BE2C (cell line): ENCODE results near the gene ACVR1B.

Experiments
- DNase-seq: peaks from one replicate; pipeline ENCODE4 v3.0.0-alpha.2; 2020
- H3K27me3 ChIP-seq: fragments of 250-450 bp; sonication (Bioruptor Pico); 2 replicates; pipeline ENCODE4 v1.5.1; 2020; ENCODE audit warnings: mild to moderate bottlenecking
- H3K36me3 ChIP-seq: fragments of 250-450 bp; sonication (Bioruptor Pico); 2 replicates; pipeline ENCODE4 v1.5.1; 2020; ENCODE audit warnings: mild to moderate bottlenecking
- H3K4me1 ChIP-seq: fragments of 250-450 bp; sonication (Bioruptor Pico); 2 replicates; pipeline ENCODE4 v1.5.1; 2020
- H3K4me3 ChIP-seq: 2 replicates; pipeline ENCODE4 v1.5.1; 2011; ENCODE audit warnings: low read depth, low read length
- H3K9me3 ChIP-seq: fragments of 250-450 bp; sonication (Bioruptor Pico); 2 replicates; pipeline ENCODE4 v1.5.1; 2020
- TF ChIP-seq, protein P1 (sequence below): IDR thresholded peaks from 2 replicates; pipeline ENCODE4 v1.5.1; 2012; ENCODE audit warnings: mild to moderate bottlenecking, low read depth, low read length

The ACVR1B gene

DNA sequence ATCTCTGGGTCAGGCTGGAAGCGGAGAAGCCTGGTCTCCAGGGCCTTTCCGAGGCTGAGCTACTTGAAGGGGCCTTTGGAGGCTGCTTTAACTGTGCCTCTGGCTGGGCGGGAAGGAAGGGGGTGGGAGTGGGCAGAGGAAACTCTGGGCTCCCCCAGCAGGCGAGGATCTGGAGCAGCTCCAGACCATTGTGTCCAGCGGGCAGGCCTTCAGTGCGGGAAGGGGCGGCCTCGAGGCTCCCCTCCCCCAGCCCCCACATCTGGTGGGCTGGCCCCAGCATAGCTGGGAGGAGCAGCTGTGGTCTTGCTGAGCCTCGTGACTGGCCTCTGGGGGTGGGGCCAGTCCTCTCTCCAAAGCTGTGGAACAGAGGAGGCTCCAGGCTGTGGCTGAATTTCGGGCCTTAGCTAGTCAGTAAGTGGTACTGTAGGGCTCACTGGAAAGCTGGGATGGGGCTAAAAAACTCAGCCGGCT lies 58.7 kb downstream of the ACVR1B start:
- Histone ChIP-seq H3K4me3 (peak overlapping the region; percentile 28), H3K9me3 (no peaks in the 10 kb centered on the region), H3K27me3 (no peaks in the 10 kb centered on the region), H3K4me1 (peaks cover 28% of the 10 kb centered on the region), H3K36me3 (no peaks in the 10 kb centered on the region; the same call in none of the 2 replicates)
- peak; percentile 94 for DNase-seq
- TF ChIP-seq, protein P1, sequence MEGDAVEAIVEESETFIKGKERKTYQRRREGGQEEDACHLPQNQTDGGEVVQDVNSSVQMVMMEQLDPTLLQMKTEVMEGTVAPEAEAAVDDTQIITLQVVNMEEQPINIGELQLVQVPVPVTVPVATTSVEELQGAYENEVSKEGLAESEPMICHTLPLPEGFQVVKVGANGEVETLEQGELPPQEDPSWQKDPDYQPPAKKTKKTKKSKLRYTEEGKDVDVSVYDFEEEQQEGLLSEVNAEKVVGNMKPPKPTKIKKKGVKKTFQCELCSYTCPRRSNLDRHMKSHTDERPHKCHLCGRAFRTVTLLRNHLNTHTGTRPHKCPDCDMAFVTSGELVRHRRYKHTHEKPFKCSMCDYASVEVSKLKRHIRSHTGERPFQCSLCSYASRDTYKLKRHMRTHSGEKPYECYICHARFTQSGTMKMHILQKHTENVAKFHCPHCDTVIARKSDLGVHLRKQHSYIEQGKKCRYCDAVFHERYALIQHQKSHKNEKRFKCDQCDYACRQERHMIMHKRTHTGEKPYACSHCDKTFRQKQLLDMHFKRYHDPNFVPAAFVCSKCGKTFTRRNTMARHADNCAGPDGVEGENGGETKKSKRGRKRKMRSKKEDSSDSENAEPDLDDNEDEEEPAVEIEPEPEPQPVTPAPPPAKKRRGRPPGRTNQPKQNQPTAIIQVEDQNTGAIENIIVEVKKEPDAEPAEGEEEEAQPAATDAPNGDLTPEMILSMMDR: no peak

DNA sequence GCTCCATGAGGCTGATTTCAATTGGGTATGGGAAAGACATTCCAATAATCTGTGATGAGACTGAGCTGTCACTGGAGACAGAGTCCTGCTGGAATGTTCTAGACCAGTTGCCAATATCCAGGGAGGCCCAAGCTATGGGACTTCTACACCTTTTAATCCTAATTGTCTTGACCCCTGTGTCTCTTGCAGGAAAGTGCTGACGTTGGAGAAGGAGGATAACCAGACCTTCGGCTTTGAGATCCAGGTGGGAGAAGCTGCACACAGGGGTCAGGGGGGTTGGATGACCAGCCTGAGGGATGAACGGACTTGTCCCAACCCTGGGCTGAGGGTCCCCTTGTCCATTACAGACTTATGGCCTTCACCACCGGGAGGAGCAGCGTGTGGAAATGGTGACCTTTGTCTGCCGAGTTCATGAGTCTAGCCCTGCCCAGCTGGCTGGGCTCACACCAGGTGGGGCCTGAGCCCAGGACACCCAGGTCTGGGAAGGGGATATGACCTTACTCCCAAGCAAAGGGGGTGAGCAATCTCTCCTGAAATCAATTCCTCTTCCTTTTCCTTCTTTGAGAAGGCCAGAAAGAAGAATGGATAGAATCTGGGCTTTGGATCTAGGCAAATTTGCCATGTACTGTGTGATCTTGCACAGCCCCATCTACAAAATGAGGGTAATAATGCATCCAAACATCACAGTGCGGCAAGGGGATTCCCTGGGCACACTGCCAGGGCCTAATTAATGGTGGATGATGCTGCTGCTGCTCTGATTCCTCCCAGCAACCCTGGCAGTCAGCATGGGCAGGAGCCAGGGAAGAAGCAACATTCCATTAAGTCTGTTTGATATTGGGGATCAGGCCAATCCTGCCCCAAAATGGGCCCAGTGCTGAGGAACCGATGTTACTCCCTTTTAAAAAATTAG lies 59.4 kb downstream of the ACVR1B start:
- no peaks in the 10 kb centered on the region for H3K27me3 ChIP-seq
- peak overlapping the region; percentile 28 for H3K4me3 ChIP-seq
- peaks cover 25% of the 10 kb centered on the region for H3K4me1 ChIP-seq
- H3K36me3 ChIP-seq: no peaks in the 10 kb centered on the region; the same call in none of the 2 replicates
- no peaks in the 10 kb centered on the region for H3K9me3 ChIP-seq
- DNase-seq: peak; percentile 79
- TF ChIP-seq, protein P1: no peak

DNA sequence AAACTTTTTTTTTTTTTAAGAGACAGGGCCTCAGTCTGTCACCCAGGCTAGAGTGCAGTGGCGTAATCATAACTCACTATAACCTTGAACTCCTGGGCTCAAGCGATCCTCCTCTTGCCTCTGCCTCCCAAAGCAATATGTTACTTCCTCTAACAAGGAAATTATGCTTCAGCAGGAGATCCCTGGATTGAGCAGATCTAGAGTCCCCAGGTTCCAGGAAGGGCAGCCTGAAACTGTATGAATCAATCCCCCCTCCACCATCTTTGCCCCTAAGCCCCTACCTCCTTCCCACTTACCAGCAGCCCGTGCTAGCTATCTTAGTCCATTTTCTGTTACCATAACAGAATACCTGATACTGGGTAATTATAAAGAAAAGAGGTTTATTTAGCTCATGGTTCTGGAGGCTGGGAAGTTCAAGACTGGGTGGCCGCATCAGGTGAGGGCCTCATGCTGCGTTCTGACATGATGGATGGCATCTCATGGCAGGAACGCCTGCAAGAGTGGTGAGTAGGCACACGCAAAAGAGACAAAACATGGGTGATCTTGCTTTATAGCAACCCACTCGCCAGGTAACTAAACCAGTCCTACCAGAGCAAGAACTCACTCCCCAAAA lies 60.2 kb downstream of the ACVR1B start:
- H3K4me3 ChIP-seq: no peak overlapping the region
- TF ChIP-seq, protein P1: no peak
- H3K4me1 ChIP-seq: peaks cover 20% of the 10 kb centered on the region
- H3K9me3 ChIP-seq: no peaks in the 10 kb centered on the region
- DNase-seq: no peak
- H3K27me3 ChIP-seq: no peaks in the 10 kb centered on the region
- H3K36me3 ChIP-seq: no peaks in the 10 kb centered on the region; the same call in none of the 2 replicates

- H3K4me1 ChIP-seq: peaks cover 20% of the 10 kb centered on the region
- TF ChIP-seq, protein P1: no peak
- no peaks in the 10 kb centered on the region for H3K27me3 ChIP-seq
- H3K36me3 ChIP-seq: no peaks in the 10 kb centered on the region; the same call in none of the 2 replicates
- no peaks in the 10 kb centered on the region for H3K9me3 ChIP-seq
- no peak for DNase-seq
- H3K4me3 ChIP-seq: no peak overlapping the region
Observed at GRCh38 chr12:52013626-52014310, 62.3 kb downstream of the ACVR1B start.

- H3K9me3 ChIP-seq: no peaks in the 10 kb centered on the region
- peaks cover 12% of the 10 kb centered on the region for H3K4me1 ChIP-seq
- TF ChIP-seq, protein P1: no peak
- no peak overlapping the region for H3K4me3 ChIP-seq
- no peak for DNase-seq
- no peaks in the 10 kb centered on the region; the same call in none of the 2 replicates for H3K36me3 ChIP-seq
- H3K27me3 ChIP-seq: no peaks in the 10 kb centered on the region
Observed at GRCh38 chr12:52014567-52015530, 63.4 kb downstream of the ACVR1B start.
